22Rv1 (cell line): ENCODE results near the gene SWI5.

ENCODE experiments used
- H3K27ac ChIP-seq: fragments of 450-650 bp; 2 replicates; pipeline ENCODE4 v1.5.1; 2017
- CTCF ChIP-seq: fragments of 450-650 bp; IDR thresholded peaks from 2 replicates; pipeline ENCODE4 v1.5.1; 2017; ENCODE audit warnings: mild to moderate bottlenecking
- ZFX ChIP-seq: fragments of 450-650 bp; IDR thresholded peaks from 2 replicates; pipeline ENCODE4 v1.6.1; 2017; ENCODE audit warnings: antibody characterized with exemption, borderline replicate concordance

Gene SWI5

GRCh38 chr9:128247226-128247803 is 28.8 kb upstream of the SWI5 start:
- TF ChIP-seq ZFX (no peak), CTCF (no peak)
- no peak overlapping the region for H3K27ac ChIP-seq

- TF ChIP-seq ZFX = no peak
- no peak for TF ChIP-seq CTCF
- H3K27ac ChIP-seq = no peak overlapping the region
These were observed 26.5 kb upstream of the SWI5 start for GRCh38 chr9:128249558-128249907.

- H3K27ac ChIP-seq = no peak overlapping the region
- TF ChIP-seq ZFX (no peak), CTCF (no peak; the same call in 1 of the 2 replicates)
These were observed 25.9 kb upstream of the SWI5 start for GRCh38 chr9:128249908-128250838.

- H3K27ac ChIP-seq = no peak overlapping the region
- TF ChIP-seq CTCF (no peak), ZFX (no peak)
These were observed 25.0 kb upstream of the SWI5 start for GRCh38 chr9:128250839-128251731.

GRCh38 chr9:128251732-128252100 is 24.4 kb upstream of the SWI5 start:
- H3K27ac ChIP-seq = no peak overlapping the region
- TF ChIP-seq CTCF (no peak), ZFX (no peak)

GRCh38 chr9:128252317-128253139 is 23.5 kb upstream of the SWI5 start:
- TF ChIP-seq ZFX (no peak), CTCF (no peak)
- no peak overlapping the region for H3K27ac ChIP-seq
